Activated CD8-positive, alpha-beta T cell treated with anti-CD3 and anti-CD28 coated beads for 36 hours (primary cell): ENCODE data around the gene ANKRD34A. TPM values are rescaled to one million over a fixed set of nuclear protein-coding genes. Genes with fewer than 3 reads are reported as not detected.

Experiments used
- ATAC-seq: fragments of 200-7000 bp; cut with Tn5 transposase; one replicate; pipeline ENCODE4 v1.10.0; 2021; ENCODE audit warnings: mild to moderate bottlenecking, moderate library complexity
- CTCF ChIA-PET: fragments of 350-600 bp; sonication (Branson Sonifier 250); formaldehyde crosslinking; loops from one replicate; lab custom pipeline; 2021; ENCODE audit warnings: antibody characterized with exemption; lab: Charles Lee
- POLR2A ChIA-PET: fragments of 350-600 bp; sonication (Branson Sonifier 250); formaldehyde crosslinking; loops from one replicate; lab custom pipeline; 2021; ENCODE audit warnings: antibody characterized with exemption; lab: Charles Lee
- DNase-seq: peaks from one replicate; pipeline ENCODE4 v3.0.0-alpha.2; 2020
- H3K27ac Mint-ChIP-seq: one replicate; pipeline ENCODE4 v1.8.0; 2021; ENCODE audit warnings: mild to moderate bottlenecking, mixed read lengths
- H3K27me3 Mint-ChIP-seq: one replicate; pipeline ENCODE4 v1.8.0; 2021; ENCODE audit warnings: mixed read lengths
- H3K36me3 Mint-ChIP-seq: one replicate; pipeline ENCODE4 v1.8.0; 2021; ENCODE audit warnings: low read depth, mixed read lengths
- H3K4me1 Mint-ChIP-seq: one replicate; pipeline ENCODE4 v1.8.0; 2021; ENCODE audit warnings: low read depth, mixed read lengths
- H3K4me3 Mint-ChIP-seq: one replicate; pipeline ENCODE4 v1.8.0; 2021; ENCODE audit warnings: mild to moderate bottlenecking, moderate library complexity, mixed read lengths
- H3K9me3 Mint-ChIP-seq: one replicate; pipeline ENCODE4 v1.8.0; 2021; ENCODE audit warnings: mixed read lengths
- intact Hi-C: fragments of 100-400 bp; cut with micrococcal nuclease; formaldehyde crosslinking; loops from one replicate; pipeline ENCODE4 v1.10.0; 2022
- total RNA-seq, 2 experiments: library from RNA; stranded (reverse); gene quantifications; one replicate each; pipeline ENCODE4 v1.2.3, GENCODE V29; 2021
- TF ChIP-seq, protein P1 (sequence below): fragments of 200-600 bp; IDR thresholded peaks from one replicate; pipeline ENCODE4 v1.8.0; 2022; ENCODE audit warnings: antibody characterized with exemption, mild to moderate bottlenecking

The ANKRD34A gene
- total RNA-seq, 2 experiments from 2014 or later, result 6.6 to 7.7 TPM

DNA sequence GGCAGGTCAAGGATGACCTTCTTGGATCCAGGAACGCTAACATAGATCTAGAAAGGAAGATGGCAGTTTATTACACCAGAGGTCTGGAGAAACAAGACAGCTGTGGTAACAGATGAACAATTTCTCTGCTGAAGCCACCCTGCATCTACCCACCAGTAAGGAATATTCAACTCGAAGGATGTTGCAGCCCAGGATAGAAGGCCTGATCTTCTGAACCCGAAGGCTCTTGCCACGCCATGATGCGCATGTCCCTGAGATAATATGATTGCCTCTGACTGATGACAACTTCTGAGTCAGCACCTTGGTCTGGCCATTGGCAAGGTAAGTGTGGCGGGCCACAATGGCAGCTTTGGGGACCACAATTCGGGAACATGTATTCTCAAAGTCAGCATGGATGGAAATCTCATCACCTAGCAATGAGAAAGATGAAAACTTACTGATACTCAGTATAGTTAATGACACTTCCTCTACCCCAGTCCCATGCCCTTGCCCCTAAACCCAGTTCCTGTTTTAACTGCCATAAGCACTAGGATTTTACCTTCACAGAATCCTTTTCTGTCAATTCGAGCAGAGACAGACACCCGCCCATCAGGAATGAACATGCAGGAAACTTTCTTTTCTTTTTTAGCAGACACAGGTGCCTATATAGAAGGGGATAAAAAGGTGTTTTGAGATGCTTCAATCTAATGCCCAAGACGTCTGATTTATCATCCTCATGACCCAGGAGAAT lies 30.2 kb upstream of the ANKRD34A start:
- peaks cover 48% of the 10 kb centered on the region for H3K36me3 Mint-ChIP-seq
- TF ChIP-seq, protein P1, sequence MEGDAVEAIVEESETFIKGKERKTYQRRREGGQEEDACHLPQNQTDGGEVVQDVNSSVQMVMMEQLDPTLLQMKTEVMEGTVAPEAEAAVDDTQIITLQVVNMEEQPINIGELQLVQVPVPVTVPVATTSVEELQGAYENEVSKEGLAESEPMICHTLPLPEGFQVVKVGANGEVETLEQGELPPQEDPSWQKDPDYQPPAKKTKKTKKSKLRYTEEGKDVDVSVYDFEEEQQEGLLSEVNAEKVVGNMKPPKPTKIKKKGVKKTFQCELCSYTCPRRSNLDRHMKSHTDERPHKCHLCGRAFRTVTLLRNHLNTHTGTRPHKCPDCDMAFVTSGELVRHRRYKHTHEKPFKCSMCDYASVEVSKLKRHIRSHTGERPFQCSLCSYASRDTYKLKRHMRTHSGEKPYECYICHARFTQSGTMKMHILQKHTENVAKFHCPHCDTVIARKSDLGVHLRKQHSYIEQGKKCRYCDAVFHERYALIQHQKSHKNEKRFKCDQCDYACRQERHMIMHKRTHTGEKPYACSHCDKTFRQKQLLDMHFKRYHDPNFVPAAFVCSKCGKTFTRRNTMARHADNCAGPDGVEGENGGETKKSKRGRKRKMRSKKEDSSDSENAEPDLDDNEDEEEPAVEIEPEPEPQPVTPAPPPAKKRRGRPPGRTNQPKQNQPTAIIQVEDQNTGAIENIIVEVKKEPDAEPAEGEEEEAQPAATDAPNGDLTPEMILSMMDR, result no peak
- H3K4me1 Mint-ChIP-seq, result peaks cover 63% of the 10 kb centered on the region
- H3K4me3 Mint-ChIP-seq, result peak overlapping the region; percentile 98
- ChIA-PET POLR2A (interaction anchor here (1.7 to 13.3 kb wide), 8 partner anchors 8 to 67 kb away, joined by 4 to 446 read pairs (median 29); partner anchors contain the start of genes ANKRD34A, POLR3GL and RBM8A), CTCF (interaction anchor here (13.6 kb wide), 1 partner anchor 15 kb away, joined by 147 read pairs; no protein-coding TSS in a partner anchor)
- DNase-seq (peak; percentile 80), ATAC-seq (peak; percentile 26)
- H3K9me3 Mint-ChIP-seq, result no peaks in the 10 kb centered on the region
- peak overlapping the region; percentile 100 for H3K27ac Mint-ChIP-seq
- intact Hi-C loops, result no loop called here
- no peaks in the 10 kb centered on the region for H3K27me3 Mint-ChIP-seq

DNA sequence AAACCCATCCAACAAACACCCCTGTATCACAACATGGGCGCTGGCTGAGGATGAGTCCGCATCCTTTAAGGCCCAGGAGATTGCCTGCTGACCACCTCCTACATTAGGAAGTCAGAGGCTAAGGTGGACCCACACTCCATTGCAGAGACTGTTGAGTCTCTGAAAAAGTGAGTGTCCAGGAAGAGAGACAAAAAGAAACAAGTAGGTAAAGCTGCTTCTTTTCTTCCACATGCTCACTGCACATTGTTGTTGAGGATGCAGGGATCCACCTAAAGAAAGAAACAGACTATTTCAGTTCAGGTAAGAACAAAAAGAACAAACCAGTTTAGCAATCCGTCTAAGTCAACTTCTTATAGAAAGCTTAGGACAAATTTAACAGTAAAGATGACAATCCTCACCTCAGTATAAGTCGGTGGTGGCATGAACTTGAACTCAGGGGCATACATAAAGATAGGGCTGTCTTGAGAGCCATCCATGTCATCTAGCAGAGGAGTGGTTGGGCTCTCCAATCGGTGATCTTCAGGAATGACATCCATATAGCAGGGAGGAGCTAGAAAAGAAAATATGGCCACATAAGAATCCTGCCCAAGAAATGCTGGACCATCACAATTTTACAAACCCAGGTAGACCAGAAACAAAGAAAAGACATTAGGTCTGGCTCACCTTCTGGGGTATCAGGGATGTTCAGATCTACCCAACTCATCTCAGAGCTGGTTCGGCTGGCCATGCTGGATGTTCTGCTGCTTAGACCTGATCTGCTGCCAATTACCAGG lies 29.4 kb upstream of the ANKRD34A start:
- Mint-ChIP-seq H3K27me3 (no peaks in the 10 kb centered on the region), H3K36me3 (peaks cover 48% of the 10 kb centered on the region), H3K27ac (peak overlapping the region; percentile 100), H3K9me3 (no peaks in the 10 kb centered on the region), H3K4me3 (peak overlapping the region; percentile 98), H3K4me1 (peaks cover 58% of the 10 kb centered on the region)
- intact Hi-C loops, result loop anchor here (2.0 kb wide), 1 partner anchor 15 kb away; no protein-coding TSS in a partner anchor
- DNase-seq (no peak), ATAC-seq (no peak)
- POLR2A ChIA-PET, result interaction anchor here (1.0 to 13.3 kb wide), 10 partner anchors 9 to 67 kb away, joined by 3 to 446 read pairs (median 16); partner anchors contain the start of genes ANKRD34A, POLR3GL and RBM8A
- TF ChIP-seq, protein P1, result no peak
- CTCF ChIA-PET, result interaction anchor here (1.0 to 13.6 kb wide), 4 partner anchors 8 to 15 kb away, joined by 3 to 147 read pairs (median 11); no protein-coding TSS in a partner anchor

DNA sequence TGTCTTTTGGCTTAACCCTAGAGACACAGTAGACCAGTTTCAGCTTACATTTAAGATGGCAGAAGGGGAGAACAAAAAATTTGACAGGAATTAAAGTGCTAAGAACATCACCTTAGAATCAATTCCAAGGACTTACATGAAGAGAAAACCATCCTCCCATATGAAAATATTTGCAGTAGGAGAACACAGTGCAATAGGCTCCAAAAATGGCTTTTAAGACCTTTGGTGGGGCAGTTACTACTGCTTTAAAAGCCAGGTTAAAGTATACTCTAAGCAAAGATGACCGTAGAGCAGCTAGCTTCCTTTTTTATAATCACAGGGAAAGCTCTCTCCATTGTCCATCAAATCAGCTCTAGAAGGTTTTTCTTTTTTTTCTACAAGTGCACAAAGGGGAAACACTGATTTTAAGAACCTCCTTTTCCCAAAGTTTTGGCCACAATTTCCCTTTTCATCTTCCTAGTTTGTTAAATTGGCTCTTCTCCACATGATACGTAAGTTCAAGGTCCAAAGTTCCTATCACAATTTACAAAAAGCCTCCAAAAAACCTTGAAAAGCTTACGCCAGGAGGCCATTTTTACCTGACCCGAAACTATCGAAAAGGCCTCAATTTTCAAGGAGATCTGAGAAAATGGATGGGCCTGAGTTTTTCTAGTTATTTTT lies 28.7 kb upstream of the ANKRD34A start:
- intact Hi-C loops, result loop anchor here (2.0 kb wide), 1 partner anchor 14 kb away; no protein-coding TSS in a partner anchor
- no peaks in the 10 kb centered on the region for H3K27me3 Mint-ChIP-seq
- H3K9me3 Mint-ChIP-seq, result peaks cover 2% of the 10 kb centered on the region
- peak overlapping the region; percentile 98 for H3K4me3 Mint-ChIP-seq
- H3K27ac Mint-ChIP-seq, result peak overlapping the region; percentile 100
- CTCF ChIA-PET, result interaction anchor here (1.0 to 13.6 kb wide), 5 partner anchors 9 to 39 kb away, joined by 3 to 147 read pairs (median 8); no protein-coding TSS in a partner anchor
- DNase-seq, result no peak
- POLR2A ChIA-PET, result interaction anchor here (1.0 to 13.3 kb wide), 12 partner anchors 10 to 61 kb away, joined by 3 to 446 read pairs (median 10); partner anchors contain the start of genes ANKRD34A and POLR3GL
- no peak for ATAC-seq
- H3K4me1 Mint-ChIP-seq, result peaks cover 56% of the 10 kb centered on the region
- H3K36me3 Mint-ChIP-seq, result peaks cover 48% of the 10 kb centered on the region
- TF ChIP-seq, protein P1, result no peak

DNA sequence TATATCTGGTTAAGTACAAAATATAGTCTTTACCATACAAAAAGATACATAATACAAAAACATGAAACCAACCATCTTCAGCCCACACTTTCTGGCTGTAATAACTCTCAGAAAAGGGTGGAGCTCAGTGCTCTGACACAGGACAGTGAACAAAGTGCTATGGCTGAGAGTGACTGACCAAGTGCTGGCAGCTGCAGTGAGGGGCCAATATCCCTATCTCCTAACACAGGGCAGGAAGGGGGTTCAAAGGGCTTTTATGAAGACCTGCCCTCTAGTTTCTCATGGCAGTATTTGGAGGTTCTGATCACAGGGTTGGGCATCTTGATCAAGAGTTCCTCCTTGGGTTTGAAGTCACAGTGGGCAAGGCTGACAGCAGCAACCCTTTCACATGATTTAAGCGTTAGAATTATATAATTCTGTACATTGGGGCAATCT lies 28.1 kb upstream of the ANKRD34A start:
- ChIA-PET CTCF (interaction anchor here (0.9 to 13.6 kb wide), 5 partner anchors 9 to 39 kb away, joined by 3 to 147 read pairs (median 8); no protein-coding TSS in a partner anchor), POLR2A (interaction anchor here (1.0 to 13.3 kb wide), 8 partner anchors 10 to 40 kb away, joined by 3 to 446 read pairs (median 10); partner anchors contain the start of genes ANKRD34A and POLR3GL)
- peaks cover 3% of the 10 kb centered on the region for H3K9me3 Mint-ChIP-seq
- intact Hi-C loops, result loop anchor here (2.0 kb wide), 1 partner anchor 14 kb away; no protein-coding TSS in a partner anchor
- no peaks in the 10 kb centered on the region for H3K27me3 Mint-ChIP-seq
- H3K36me3 Mint-ChIP-seq, result peaks cover 48% of the 10 kb centered on the region
- ATAC-seq (no peak), DNase-seq (no peak)
- peak overlapping the region; percentile 100 for H3K27ac Mint-ChIP-seq
- peaks cover 56% of the 10 kb centered on the region for H3K4me1 Mint-ChIP-seq
- H3K4me3 Mint-ChIP-seq, result peak overlapping the region; percentile 98
- TF ChIP-seq, protein P1, result no peak
